BLaER1 (cell line): Measurements from ENCODE around the gene ADGB.

Experiments
- H3K27ac ChIP-seq: shearing (Covaris generic); formaldehyde crosslinking; 2 replicates; pipeline ENCODE4 v1.8.1; 2022
- H3K27me3 ChIP-seq: shearing (Covaris generic); formaldehyde crosslinking; 2 replicates; pipeline ENCODE4 v1.8.1; 2022
- H3K36me3 ChIP-seq: shearing (Covaris generic); formaldehyde crosslinking; 2 replicates; pipeline ENCODE4 v1.8.1; 2022
- H3K4me1 ChIP-seq: shearing (Covaris generic); formaldehyde crosslinking; 2 replicates; pipeline ENCODE4 v1.8.1; 2022
- H3K4me2 ChIP-seq: shearing (Covaris generic); formaldehyde crosslinking; 2 replicates; pipeline ENCODE4 v1.8.1; 2022
- H3K4me3 ChIP-seq: shearing (Covaris generic); formaldehyde crosslinking; 2 replicates; pipeline ENCODE4 v1.8.1; 2022
- H3K9ac ChIP-seq: shearing (Covaris generic); formaldehyde crosslinking; 2 replicates; pipeline ENCODE4 v1.8.1; 2022
- H3K9me3 ChIP-seq: shearing (Covaris generic); formaldehyde crosslinking; 2 replicates; pipeline ENCODE4 v1.8.1; 2022
- H4K20me1 ChIP-seq: shearing (Covaris generic); formaldehyde crosslinking; 2 replicates; pipeline ENCODE4 v1.8.1; 2022
- Cebpa-rat ChIP-seq: shearing (Covaris generic); IDR thresholded peaks from 2 replicates; pipeline ENCODE4 v1.8.1; 2022

The ADGB gene

GRCh38 chr6:146864885-146865284, 266.1 kb downstream of the ADGB start:
- Histone ChIP-seq H3K9me3 (no peaks in the 10 kb centered on the region), H3K36me3 (no peaks in the 10 kb centered on the region), H3K4me3 (no peak overlapping the region), H4K20me1 (no peaks in the 10 kb centered on the region), H3K9ac (no peak overlapping the region), H3K4me2 (no peak overlapping the region), H3K27me3 (no peaks in the 10 kb centered on the region), H3K27ac (no peak overlapping the region), H3K4me1 (no peaks in the 10 kb centered on the region)
- TF ChIP-seq Cebpa-rat: no peak
